DND-41 (cell line): ENCODE results near the gene SLC12A7.

Experiments
- ATAC-seq: fragments of 200-7000 bp; cut with Tn5 transposase; 3 replicates; pipeline ENCODE4 v1.9.1; 2021; ENCODE audit warnings: low read depth; ENCODE audit not compliant: insufficient read depth
- DNase-seq: peaks from one replicate; pipeline ENCODE4 v3.0.0-alpha.2; 2020
- H2AFZ ChIP-seq: 2 replicates; pipeline ENCODE4 v1.6.0; 2012; ENCODE audit warnings: low read depth, low read length
- H3K27ac ChIP-seq: 2 replicates; pipeline ENCODE4 v1.5.1; 2012; ENCODE audit warnings: low read length, inconsistent platforms
- H3K27me3 ChIP-seq: fragments of 200-600 bp; sonication (generic); 2 replicates; pipeline ENCODE4 v1.6.0; 2012; ENCODE audit warnings: low read length, mild to moderate bottlenecking, inconsistent platforms; ENCODE audit not compliant: insufficient read depth, poor library complexity
- H3K36me3 ChIP-seq: 2 replicates; pipeline ENCODE4 v1.5.1; 2012; ENCODE audit warnings: low read length, inconsistent platforms; ENCODE audit not compliant: insufficient read depth
- H3K4me1 ChIP-seq: 2 replicates; pipeline ENCODE4 v1.5.1; 2012; ENCODE audit warnings: mild to moderate bottlenecking, low read length; ENCODE audit not compliant: insufficient read depth
- H3K4me2 ChIP-seq: 2 replicates; pipeline ENCODE4 v1.6.0; 2012; ENCODE audit warnings: mild to moderate bottlenecking, moderate library complexity, low read length, inconsistent platforms; ENCODE audit not compliant: insufficient read depth
- H3K4me3 ChIP-seq, 2 experiments: fragments of 200-600 bp in 1 of 2; shearing (Covaris generic) in 1 of 2; 2 replicates each; pipeline ENCODE4 v1.5.1; 2012 to 2016; ENCODE audit warnings: inconsistent platforms in 2 of 2, low read length in 2 of 2, mild to moderate bottlenecking in 2 of 2, low read depth in 1 of 2, moderate library complexity in 1 of 2
- H3K79me2 ChIP-seq: 2 replicates; pipeline ENCODE4 v1.6.0; 2012; ENCODE audit warnings: low read length, inconsistent platforms; ENCODE audit not compliant: insufficient read depth
- H3K9ac ChIP-seq: 2 replicates; pipeline ENCODE4 v1.6.0; 2012; ENCODE audit warnings: low read depth, mild to moderate bottlenecking, inconsistent platforms, low read length, moderate library complexity
- H3K9me3 ChIP-seq: 2 replicates; pipeline ENCODE4 v1.5.1; 2012; ENCODE audit warnings: low read length, moderate library complexity, mild to moderate bottlenecking, inconsistent platforms; ENCODE audit not compliant: insufficient read depth, severe bottlenecking
- H4K20me1 ChIP-seq: 2 replicates; pipeline ENCODE4 v1.6.0; 2012; ENCODE audit warnings: low read length; ENCODE audit not compliant: insufficient read depth
- CTCF ChIP-seq: IDR thresholded peaks from 2 replicates; pipeline ENCODE4 v1.5.1; 2012; ENCODE audit warnings: borderline replicate concordance, low read length, moderate library complexity, mild to moderate bottlenecking; ENCODE audit not compliant: poor library complexity, severe bottlenecking; ENCODE audit errors: extremely low read depth
- EZH2 ChIP-seq: IDR thresholded peaks from 3 replicates; pipeline ENCODE4 v1.6.1; 2012; ENCODE audit warnings: borderline replicate concordance, low read depth, mild to moderate bottlenecking, moderate library complexity, low read length, inconsistent platforms; ENCODE audit not compliant: severe bottlenecking

SLC12A7 gene

DNA sequence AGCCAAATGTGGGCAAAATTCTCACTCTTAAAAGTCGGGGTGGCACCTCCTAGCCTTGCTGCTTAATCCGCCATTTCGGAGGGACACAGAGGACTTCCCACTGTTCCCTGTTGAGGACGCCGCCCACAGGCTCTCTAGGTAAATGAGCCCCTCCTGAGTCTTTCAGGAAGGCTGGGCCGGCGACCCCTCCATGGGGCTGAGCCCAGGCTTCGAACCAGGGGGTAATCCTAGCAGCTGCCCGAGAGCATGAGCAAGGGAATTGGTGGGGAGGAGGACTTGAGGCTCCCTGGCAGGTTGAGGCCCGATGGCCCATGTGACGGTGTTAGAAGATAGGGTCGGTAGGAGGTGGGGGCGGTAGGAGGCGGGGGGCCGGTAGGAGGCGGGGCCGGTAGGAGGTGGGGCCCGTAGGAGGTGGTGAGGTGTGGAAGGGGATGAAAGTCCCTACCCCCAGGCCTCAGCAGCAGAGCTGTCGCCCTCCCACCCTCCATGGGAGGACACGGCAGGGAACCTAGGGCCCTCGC lies 17.1 kb downstream of the SLC12A7 start:
- DNase-seq (no peak), ATAC-seq (no peak)
- Histone ChIP-seq H3K9me3 (no peaks in the 10 kb centered on the region), H3K27me3 (no peaks in the 10 kb centered on the region), H2AFZ (no peak overlapping the region), H3K9ac (no peak overlapping the region), H3K79me2 (no peaks in the 10 kb centered on the region), H3K4me3 (no peak overlapping the region), H3K4me1 (no peaks in the 10 kb centered on the region), H3K27ac (no peak overlapping the region), H3K36me3 (no peaks in the 10 kb centered on the region), H4K20me1 (no peaks in the 10 kb centered on the region; the same call in 1 of the 2 replicates), H3K4me2 (no peak overlapping the region)
- TF ChIP-seq EZH2 (no peak), CTCF (no peak)

- H3K9ac ChIP-seq: no peak overlapping the region
- TF ChIP-seq EZH2 (no peak), CTCF (no peak)
- no peak overlapping the region for H3K4me2 ChIP-seq
- no peak overlapping the region for H2AFZ ChIP-seq
- H3K36me3 ChIP-seq: no peaks in the 10 kb centered on the region
- no peak overlapping the region for H3K4me3 ChIP-seq
- H3K27me3 ChIP-seq: no peaks in the 10 kb centered on the region
- no peak for ATAC-seq
- no peaks in the 10 kb centered on the region for H3K9me3 ChIP-seq
- H3K27ac ChIP-seq: no peak overlapping the region
- no peaks in the 10 kb centered on the region for H3K79me2 ChIP-seq
- no peaks in the 10 kb centered on the region for H3K4me1 ChIP-seq
- no peaks in the 10 kb centered on the region; the same call in 1 of the 2 replicates for H4K20me1 ChIP-seq
- DNase-seq: no peak
These were observed 18.5 kb downstream of the SLC12A7 start for GRCh38 chr5:1093361-1093760.

DNA sequence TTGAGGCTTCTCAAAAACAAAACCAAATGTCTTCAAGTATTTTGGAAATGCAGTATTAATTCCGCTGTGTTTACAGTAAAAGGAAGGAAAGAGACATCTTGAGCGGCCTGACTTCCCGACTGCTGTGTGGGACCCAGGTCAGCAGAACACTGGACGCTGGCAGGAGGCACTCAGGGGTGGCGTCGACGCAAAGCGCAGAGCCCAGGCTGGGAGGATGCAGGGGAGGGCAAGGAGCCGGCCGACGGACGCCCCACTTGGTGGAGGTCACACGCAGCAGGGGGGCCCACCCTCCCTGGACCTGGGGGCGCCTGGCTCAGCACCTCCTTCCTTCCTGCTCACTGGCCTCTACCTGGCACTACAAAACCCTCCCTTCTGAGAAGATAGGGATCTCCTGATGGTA lies 19.7 kb downstream of the SLC12A7 start:
- Histone ChIP-seq H4K20me1 (no peaks in the 10 kb centered on the region; the same call in 1 of the 2 replicates), H3K4me1 (no peaks in the 10 kb centered on the region), H2AFZ (no peak overlapping the region), H3K36me3 (no peaks in the 10 kb centered on the region), H3K4me3 (no peak overlapping the region), H3K9me3 (no peaks in the 10 kb centered on the region), H3K4me2 (no peak overlapping the region), H3K9ac (no peak overlapping the region), H3K27ac (no peak overlapping the region), H3K27me3 (no peaks in the 10 kb centered on the region), H3K79me2 (no peaks in the 10 kb centered on the region)
- no peak for DNase-seq
- ATAC-seq: no peak
- TF ChIP-seq CTCF (no peak), EZH2 (no peak)

- Histone ChIP-seq H2AFZ (no peak overlapping the region), H3K4me3 (no peak overlapping the region), H4K20me1 (no peaks in the 10 kb centered on the region; the same call in 1 of the 2 replicates), H3K4me1 (no peaks in the 10 kb centered on the region), H3K27me3 (no peaks in the 10 kb centered on the region), H3K79me2 (no peaks in the 10 kb centered on the region), H3K36me3 (no peaks in the 10 kb centered on the region), H3K9ac (no peak overlapping the region), H3K9me3 (no peaks in the 10 kb centered on the region), H3K27ac (no peak overlapping the region), H3K4me2 (no peak overlapping the region)
- no peak for TF ChIP-seq EZH2
- no peak for TF ChIP-seq CTCF
- DNase-seq (no peak), ATAC-seq (no peak)
These were observed 20.2 kb downstream of the SLC12A7 start for GRCh38 chr5:1091632-1092031.
